GM21381 (cell line): ENCODE data around the gene TMOD2.
"Not testable (repeated sequence)": the region's sequence is repeated elsewhere in the genome, so short reads cannot be mapped to it uniquely, and the experiment has no call there.

ENCODE experiments used
- ATAC-seq: cut with Tn5 transposase; IDR thresholded peaks from one replicate; pipeline ENCODE4 v1.9.1; 2021; ENCODE audit warnings: mild to moderate bottlenecking, moderate library complexity; ENCODE audit not compliant: unreplicated experiment

TMOD2 gene

DNA sequence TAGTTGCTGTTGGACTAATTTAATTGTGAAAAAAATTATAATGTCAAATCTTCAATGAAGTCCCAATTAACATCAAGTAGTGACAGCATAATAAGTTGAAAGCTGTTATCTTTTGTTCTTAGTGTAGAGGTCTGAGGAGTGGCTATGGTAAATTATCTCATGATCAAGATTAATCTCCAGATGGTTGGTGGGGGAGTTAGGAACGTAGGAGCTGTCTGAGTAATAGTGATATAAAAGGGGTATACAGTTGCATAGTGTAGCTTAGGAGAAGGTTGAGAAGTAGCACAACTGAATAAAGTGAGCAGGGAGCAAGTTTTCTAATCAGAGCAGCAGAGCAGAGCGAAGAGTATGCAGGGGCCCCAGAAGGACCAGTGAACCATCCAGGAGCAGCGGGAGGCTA is 19.5 kb downstream of the TMOD2 start:
- no peak for ATAC-seq

DNA sequence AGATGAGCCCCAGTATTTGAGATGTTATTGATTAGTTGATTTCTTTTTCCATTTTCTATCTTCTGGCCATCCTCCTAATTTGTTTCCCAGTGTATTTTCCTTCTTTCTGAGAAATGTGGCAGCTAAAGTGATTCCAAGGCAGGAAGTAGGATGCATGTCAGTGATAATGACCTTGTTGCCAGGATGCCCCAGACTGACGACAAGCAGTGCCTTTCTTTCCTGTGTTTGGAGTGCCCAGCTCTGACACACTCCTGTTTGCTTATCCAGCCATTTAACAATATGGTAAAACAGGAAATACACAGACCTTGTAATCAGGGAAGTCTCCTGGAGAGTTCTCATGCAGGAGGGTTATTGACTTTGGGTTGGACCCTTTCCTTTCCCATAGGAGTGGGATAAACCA is 20.4 kb downstream of the TMOD2 start:
- no peak for ATAC-seq

DNA sequence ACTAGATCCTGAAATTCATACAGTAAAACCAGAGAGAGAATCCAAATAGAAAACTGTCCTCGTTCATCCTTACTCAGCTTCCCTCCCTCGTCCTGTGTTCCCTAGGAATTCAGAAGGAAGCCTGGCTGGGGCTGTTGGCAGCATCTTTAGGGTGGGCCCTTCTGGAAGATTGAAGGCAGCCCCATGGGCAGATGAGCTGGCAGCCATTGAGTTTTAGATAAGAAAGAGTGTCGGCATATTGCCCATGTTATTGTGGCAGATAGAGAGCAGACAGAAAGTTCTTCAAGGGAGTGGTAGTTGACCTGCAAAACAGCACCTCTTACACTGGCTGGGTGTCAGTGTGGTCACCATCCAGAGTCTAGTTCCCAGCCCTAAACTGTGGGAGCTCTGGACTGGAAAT is 23.5 kb downstream of the TMOD2 start:
- ATAC-seq, result no peak

DNA sequence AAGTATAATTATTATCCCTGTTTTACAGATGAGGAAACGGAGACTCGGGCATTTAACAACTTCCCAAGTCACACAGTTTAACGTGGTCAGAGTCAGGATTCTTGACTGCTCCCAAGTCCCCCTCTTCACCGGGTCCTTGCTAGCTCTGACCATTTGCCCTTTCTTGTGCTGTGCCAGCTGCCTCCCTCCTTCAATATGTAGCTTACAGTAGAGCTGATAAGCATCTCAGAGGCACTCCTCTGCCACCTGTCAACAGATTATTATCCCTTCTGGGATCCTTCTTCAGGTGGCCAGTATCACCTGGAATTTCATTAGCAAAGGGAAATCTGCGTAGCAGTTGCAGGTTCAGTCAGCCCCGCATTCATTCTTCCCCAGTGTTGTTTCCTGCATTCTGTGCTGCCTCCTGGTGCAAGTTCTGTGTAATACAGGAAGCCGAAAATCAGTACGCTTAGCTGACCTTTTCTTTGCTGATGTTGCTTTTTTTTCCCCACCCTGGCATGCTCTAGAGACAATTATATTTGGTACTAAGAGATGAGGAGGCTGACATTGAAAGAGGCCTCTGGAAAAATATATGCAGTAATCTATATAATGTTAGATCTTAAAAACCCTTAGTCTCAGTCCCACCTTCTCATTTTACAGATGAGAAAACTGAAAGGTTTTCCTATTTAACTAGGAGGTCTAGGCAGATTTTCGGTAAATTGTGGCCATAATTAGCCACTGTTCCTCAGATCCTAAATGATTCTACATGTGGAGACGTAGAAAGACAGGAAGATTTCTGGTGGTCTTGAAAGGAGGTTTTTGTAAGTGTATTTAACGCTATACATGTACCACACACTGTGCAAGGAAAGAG is 24.8 kb downstream of the TMOD2 start:
- peak; percentile 64 for ATAC-seq

DNA sequence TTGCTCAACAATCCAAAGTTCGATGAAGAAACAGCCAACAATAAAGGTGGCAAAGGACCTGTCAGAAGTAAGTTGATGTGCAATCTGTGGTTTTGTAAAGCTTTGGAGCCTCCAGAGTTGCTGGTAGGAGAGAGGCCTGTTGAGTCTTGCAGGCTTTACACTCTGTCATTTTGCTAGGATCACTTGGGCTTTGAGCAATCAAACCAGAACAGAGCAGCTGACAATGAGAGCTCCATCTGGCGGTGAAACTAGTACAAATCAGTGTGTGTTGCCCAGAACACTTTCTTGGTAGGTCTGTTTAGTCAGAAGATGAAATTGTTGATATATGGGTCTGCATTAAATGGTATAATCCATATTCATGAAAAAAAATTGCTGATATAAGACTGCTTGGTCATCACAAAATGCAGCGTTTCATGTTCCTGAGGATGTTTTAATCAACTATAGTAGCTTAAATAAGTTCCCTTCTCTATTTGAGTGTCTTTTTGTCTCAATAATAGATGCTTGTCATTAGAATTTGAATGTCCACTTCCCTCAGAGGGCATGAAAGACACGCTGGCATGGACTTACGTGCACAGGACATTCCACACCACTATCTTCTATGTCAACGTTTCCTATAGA is 25.7 kb downstream of the TMOD2 start:
- no peak for ATAC-seq

DNA sequence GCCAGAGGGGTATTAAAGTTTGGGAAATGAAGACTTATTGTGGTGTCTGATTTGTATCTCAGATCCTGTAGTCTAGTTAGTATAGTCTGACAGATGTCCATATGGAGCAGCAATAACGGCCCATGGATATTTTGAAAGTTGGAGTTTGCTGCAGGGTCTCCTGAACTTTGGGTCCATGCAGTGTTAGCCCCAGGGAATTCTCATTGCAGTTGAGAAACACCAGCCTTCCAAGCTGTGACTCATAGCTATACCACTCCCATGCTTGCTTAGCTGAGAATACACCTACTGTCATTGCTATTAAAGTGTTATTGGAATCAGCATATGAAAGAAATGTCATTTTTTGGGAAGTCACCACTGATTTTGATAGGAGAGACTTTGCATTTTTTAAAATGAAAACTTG is 29.2 kb downstream of the TMOD2 start:
- no peak for ATAC-seq

DNA sequence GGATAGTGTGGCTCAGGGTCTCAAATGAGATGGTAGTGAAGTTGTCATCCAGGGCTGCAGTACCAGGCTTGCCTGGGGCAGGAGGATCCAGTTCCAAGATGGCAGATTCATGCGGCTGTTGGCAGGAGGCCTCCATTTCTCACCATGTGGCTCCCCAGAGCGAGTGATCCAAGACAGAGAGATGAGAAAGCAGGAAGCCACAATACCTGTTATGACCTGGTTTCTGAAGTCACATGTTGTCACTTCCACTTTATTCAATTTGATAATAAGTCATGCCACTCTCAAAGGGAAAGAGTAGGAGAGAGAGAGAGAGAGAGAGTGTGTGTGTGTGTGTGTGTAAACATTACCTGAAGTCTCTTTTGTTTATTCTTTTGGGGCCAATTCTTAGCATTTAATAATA is 30.1 kb downstream of the TMOD2 start:
- ATAC-seq, result no peak

DNA sequence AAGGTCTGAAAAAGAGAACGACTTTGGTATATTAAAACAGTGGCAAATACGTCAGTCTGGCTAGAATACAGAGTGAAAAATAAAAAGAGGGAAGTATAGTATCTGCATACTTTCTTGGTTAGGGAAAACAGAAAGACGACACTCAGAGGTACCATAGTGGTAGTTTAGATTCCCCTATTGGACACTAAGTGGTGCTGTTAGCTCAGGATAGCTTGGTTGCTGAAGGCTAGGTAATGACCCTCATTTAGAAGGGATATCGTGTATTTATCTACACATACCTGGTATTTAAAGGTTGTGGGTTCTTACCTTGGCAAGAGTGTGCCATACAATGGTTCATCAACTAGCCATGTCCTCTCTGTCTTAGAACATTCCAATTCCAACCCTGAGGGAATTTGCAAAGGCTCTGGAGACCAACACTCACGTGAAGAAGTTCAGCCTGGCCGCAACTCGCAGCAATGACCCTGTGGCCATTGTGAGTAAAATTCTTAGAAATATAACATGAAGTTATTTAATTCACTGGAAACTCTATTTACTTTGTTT is 31.0 kb downstream of the TMOD2 start:
- no peak for ATAC-seq

DNA sequence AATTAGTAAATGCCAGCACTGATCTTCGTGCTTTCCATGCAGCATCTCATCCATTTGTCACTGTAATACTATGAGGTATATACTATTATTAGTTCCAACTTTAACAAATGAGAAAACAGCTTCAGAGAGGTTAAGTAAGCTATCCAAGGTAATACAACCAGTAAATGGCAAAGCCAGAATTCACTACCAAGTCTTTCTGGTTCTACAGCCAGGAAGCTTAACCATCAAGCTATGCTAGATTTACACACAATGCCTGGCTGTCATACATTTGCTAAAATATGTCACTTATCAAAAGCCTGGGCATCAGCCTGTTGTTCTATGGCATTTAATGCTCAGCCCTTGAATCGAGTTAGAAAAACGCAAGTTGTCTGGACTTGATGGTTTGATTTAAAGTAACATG is 32.6 kb downstream of the TMOD2 start:
- no peak for ATAC-seq

DNA sequence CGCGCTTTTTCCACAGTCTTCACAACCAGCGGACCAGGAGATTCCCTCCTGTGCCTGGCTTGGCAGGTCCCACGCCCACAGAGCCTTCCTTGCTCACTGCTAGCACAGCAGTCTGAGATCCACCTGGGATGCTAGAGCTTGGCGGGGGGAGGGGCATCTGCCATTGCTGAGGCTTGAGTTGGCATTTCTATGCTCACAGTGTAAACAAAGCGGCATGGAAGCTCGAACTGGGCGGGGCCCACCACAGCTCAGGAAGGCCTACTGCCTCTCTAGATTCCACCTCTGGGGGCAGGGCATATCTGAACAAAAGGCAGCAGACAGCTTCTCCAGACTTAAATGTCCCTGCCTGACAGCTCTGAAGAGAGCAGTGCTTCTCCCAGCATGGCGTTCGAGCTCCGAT is 35.7 kb downstream of the TMOD2 start:
- ATAC-seq, result not testable (repeated sequence)

DNA sequence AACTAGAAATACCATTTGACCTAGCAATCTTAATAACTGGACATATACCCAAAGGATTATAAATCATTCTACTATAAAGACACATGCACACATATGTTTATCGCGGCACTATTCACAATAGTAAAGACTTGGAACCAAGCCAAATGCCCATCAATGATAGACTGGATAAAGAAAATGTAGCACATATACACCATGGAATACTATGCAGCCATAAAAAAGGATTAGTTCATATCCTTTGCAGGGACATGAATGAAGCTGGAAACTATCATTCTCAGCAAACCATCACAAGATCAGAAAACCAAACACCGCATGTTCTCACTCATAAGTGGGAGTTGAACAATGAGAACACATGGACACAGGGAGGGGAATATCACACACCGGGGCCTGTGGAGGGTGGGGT is 41.1 kb downstream of the TMOD2 start:
- not testable (repeated sequence) for ATAC-seq

DNA sequence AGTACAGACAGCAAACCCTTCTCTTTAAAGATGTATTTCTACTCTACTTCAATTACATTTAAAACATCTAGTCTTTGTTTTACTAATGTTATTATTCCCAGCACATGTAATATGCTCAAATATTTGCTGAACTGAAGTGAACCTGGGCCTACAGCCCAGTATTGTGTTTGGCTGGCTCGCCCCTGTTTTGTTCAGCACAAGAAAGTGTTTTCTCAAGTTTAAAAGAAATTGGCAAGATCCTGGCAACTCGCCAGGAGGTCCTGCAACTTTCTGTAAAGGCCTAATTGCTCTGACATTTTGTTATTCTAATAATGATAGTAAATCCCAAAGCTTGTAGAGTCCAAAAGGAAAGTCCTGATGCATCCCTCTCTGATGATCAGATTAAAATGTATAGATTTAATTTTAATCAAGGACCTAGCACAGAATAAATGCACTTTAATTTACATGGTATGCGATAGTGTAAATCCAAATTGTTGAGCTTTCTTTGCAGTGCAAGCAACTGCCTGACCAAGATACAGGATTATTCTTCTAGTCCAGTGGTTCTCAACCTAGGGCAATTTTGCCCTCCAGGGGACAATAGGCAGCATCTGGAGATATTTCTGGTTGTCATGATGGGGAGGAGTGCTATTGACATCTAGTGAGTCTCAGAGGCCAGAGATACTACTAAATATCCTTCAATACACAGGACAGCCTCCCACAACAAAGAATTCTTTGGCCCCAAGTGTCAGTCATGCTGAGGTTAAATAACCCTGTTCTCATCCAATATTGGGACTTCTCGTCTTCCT is 42.3 kb downstream of the TMOD2 start:
- no peak for ATAC-seq

DNA sequence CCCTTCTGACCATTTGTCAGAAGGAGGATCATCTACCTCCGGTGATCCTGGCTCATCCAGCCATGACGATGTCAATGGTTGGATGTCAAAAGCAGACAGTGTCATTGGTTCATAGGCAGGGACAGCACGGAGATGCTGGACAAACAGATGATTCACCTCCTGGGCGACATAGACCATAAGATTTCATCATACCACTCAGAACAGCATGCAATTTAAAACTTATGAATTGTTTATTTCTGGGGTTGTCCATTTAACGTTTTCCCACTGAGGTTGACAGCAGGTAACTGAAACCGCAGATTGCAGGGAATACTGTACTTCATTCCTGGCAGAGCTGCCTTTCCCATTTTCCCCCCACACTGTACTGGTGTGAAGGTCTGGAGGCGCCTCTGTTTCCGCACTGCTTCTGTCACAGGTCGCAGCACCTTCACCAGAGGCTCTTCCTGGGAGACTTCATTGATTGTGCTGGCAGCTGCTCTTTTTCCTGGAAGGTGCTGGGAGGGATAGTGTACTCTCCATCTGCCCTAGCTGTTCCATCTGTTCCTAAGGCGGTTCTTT is 45.5 kb downstream of the TMOD2 start:
- no peak for ATAC-seq

DNA sequence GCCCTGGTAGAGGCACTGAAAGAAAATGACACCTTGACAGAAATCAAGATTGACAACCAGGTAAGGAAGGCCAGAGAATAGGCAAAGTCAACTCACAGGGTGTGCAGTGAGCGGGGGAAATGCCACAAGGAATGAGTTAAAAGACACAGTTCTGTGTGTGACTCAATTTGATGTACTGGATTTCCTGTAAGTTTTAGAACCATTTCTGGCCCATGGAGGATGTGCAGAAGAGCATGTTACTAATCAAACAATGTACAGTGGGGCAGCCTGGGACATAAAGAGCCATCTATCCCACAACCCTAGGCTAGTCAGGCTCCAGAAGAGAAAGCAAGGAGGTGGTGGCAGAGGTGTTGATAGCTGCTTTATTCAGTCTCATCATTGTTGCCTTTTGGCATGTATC is 46.9 kb downstream of the TMOD2 start:
- no peak for ATAC-seq

DNA sequence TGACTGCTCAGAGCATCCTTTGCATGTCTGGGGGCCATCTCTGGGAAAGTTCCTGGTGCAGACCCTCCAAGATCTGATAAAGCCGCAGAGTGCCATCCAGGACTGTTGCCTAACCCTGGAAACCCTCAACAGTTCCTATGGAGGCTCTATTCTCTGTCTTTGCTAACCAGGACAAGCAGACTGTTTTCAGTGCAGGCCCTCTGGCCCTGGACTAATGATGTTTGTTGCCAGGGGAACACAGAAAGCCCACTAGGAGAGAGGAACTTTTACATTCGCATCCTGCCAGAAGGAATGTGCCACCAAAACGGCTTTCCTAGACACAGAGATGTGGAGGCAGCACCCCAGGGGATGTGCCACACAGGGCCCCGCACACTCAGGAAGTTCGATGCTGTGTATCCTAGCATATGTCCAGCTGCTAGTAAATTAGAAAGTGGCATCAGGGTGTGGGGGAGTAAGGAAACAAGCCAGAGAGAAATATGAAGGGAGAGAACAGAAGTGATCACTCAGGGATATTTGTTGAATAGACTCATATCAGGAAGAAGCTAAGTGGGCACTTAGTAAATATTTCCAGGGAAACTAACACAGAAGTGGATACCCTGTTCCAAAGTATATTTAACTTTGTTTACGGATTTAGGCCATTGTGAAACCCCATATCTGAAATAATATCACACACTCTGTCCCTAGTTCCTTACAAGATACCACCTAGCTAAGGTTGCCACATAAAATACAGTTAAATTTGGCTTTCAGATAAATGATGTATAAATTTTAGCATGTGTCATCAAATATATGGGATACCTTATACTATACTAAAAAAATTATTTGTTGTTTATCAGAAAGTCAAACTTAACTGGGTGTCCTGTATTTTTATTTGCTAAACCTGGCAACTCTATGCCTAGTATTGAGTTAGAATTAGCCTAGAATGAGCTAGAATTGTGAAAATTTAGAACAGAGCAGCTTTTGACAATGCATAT is 48.2 kb downstream of the TMOD2 start:
- ATAC-seq, result no peak

DNA sequence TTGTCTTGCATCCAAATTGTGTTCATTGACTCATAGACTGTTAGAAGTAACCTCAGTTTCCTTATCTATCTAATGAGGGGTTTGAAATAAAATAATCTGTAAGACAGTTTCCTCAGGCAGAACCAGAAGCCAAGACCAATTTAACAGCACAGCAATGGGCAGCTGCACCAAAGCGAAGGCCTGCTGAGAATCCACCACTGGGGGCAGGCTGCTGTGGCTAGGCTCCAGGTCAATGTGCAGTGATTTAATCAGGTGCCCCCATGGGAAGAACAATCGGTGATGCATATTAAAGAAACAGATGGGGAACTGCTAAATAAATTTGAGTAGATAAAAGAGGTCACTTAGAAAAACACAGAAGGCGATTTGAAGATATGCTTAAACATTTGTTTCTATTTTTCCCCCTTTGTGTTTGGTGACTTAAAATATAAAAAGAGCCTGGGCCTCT is 50.0 kb downstream of the TMOD2 start:
- no peak for ATAC-seq

DNA sequence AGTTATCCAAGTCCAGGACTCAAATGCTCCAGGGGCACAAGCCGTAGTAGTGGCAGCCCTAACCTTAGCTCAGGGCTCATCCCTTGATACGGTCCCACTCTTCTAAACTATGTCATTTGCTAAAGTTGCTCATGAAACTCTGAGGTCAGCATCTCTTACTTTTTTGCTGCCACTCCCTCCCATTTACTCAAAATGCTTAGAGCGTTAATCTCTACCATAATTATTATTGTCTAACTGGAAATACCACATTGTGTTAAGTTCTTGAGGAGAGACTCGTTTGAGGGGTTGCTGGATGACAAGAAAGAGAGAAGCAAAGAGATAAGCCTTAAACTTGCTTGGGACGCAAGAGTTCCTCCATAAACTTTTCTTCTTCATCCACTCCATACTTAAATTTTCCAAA is 51.2 kb downstream of the TMOD2 start:
- no peak for ATAC-seq

DNA sequence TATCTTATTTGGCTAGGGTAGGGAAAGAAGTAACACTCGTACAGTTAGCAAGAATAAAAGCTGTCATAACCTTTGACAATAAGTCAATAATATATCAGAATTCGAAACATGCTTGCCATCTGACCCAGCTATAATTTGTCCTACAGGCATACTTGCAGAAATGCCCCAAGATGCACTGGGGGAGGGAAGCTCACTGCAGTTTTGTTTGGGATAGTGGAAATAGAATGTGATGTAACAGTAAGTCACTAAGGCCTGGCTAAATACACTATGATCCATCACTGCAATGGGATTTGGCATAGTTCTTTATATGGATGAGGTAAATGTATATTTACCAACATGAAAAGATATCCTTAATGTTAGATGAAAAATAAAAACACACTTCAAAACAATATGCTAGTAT is 52.6 kb downstream of the TMOD2 start:
- ATAC-seq, result no peak

DNA sequence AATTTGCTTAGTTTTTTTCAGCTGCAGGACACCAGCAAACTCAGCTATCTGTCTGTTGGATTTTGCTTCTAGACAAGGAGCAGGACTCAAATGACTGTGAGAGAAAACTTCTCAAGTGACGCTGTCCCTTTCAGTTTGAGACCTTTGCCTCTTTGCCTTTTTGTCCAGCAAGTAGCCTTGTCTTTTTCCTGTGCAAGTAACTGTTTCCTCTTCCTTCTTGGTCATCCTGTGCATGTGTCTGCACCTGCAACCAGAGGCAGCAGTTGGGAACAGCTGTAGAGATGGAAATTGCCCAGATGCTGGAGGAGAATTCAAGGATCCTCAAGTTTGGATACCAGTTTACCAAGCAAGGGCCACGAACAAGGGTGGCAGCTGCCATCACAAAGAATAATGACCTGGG is 54.7 kb downstream of the TMOD2 start:
- no peak for ATAC-seq

DNA sequence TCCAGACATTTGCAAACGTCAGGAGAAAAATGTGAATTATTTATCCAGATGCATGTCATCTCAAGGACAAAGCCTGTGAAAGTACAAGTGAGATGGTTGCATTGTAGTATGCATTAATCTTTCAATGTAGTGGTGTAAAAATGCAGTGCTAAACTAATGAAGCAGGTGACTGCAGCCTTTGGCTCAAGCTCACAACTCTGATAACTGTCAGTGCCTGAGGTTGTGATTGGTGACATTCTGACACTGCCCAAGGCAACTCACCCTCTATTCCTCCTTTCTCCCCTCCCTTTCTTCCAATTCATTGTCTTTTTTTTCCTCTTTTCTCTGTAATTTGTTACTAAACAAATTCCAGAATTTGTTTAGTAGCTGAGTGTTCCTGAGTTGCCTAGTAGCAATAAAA is 58.1 kb downstream of the TMOD2 start:
- no peak for ATAC-seq
